Activated T-cell treated with anti-CD3 and anti-CD28 coated beads, Interleukin-2, amount 50 U/mL, for 72 hours (primary cell): ENCODE data around the gene MBP. TPM values are rescaled to one million over a fixed set of nuclear protein-coding genes. Genes with fewer than 3 reads are reported as not detected.
A peak's percentile ranks its signal among the peaks of the same experiment; 100 is the strongest.

Source experiments
- ATAC-seq, 2 donors: fragments of 150-1000 bp; cut with Tn5 transposase; replicated peaks in 1 of 2; 2 replicates each; pipeline ENCODE4 v1.10.0; 2021; ENCODE audit warnings: moderate library complexity in 2 of 2, mild to moderate bottlenecking in 1 of 2
- DNase-seq, 2 donors: peaks; one replicate each; pipeline ENCODE4 v3.0.0; 2021 to 2022; ENCODE audit warnings: mixed read lengths in 1 of 2
- H3K27ac Mint-ChIP-seq: one replicate; pipeline ENCODE4 v1.8.0; 2022; ENCODE audit warnings: mild to moderate bottlenecking, moderate library complexity, mixed read lengths
- H3K27me3 Mint-ChIP-seq: one replicate; pipeline ENCODE4 v1.8.0; 2022; ENCODE audit warnings: low read depth, mixed read lengths
- H3K36me3 Mint-ChIP-seq, 2 donors: one replicate each; pipeline ENCODE4 v1.8.0; 2022; ENCODE audit warnings: mixed read lengths in 2 of 2, mild to moderate bottlenecking in 1 of 2; ENCODE audit not compliant: insufficient read depth in 2 of 2
- H3K4me1 Mint-ChIP-seq: one replicate; pipeline ENCODE4 v1.8.0; 2022; ENCODE audit warnings: low read depth, mixed read lengths
- H3K4me3 Mint-ChIP-seq, 2 donors: one replicate each; pipeline ENCODE4 v1.8.0; 2022; ENCODE audit warnings: mild to moderate bottlenecking in 2 of 2, mixed read lengths in 2 of 2, moderate library complexity in 2 of 2
- H3K9me3 Mint-ChIP-seq, 2 donors: one replicate each; pipeline ENCODE4 v1.8.0; 2022; ENCODE audit warnings: mixed read lengths in 2 of 2
- total RNA-seq, 2 donors: library from RNA; stranded (reverse); gene quantifications; one replicate each; pipeline ENCODE4 v1.2.3, GENCODE V29; 2022

MBP gene
- total RNA-seq, 2 donors from 2014 or later, result 101 to 107 TPM

GRCh38 chr18:77095391-77096371, 36.9 kb downstream of the MBP start:
- H3K4me3 Mint-ChIP-seq, result peak overlapping the region in 1 of 2 donors; percentile 33
- peak overlapping the region; percentile 79 for H3K27ac Mint-ChIP-seq
- DNase-seq (no peak), ATAC-seq (no peak)
- H3K27me3 Mint-ChIP-seq, result no peaks in the 10 kb centered on the region
- H3K36me3 Mint-ChIP-seq, result peaks cover 6 to 20% of the 10 kb centered on the region in 2 donors
- H3K9me3 Mint-ChIP-seq, result no peaks in the 10 kb centered on the region
- H3K4me1 Mint-ChIP-seq, result peaks cover 79% of the 10 kb centered on the region

GRCh38 chr18:77093586-77093985, 39.0 kb downstream of the MBP start:
- H3K4me1 Mint-ChIP-seq, result peaks cover 65% of the 10 kb centered on the region
- ATAC-seq, result no peak
- DNase-seq, result no peak
- H3K27me3 Mint-ChIP-seq, result no peaks in the 10 kb centered on the region
- no peaks in the 10 kb centered on the region for H3K9me3 Mint-ChIP-seq
- no peak overlapping the region for H3K27ac Mint-ChIP-seq
- H3K36me3 Mint-ChIP-seq, result peaks cover 6 to 14% of the 10 kb centered on the region in 2 donors
- no peak overlapping the region for H3K4me3 Mint-ChIP-seq

DNA sequence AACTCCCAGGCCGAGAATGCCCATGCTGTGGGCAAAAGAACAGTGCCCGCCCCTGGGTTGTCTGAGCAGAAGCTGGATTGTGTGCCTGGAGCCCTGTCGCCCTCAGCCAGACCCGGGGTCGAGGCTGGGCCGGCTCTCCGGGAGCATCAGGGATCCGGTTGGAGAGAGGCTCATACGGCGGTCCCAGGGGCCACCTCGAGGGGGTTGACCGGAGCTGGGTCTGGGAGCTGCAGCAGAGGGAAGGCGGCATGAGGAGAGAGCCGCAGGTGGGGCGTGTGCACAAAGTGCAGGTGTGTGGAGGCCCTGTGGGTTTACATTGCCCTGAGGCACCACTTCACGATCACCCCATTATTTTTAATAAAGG, 39.5 kb downstream of the MBP start:
- DNase-seq (no peak), ATAC-seq (no peak)
- H3K4me3 Mint-ChIP-seq, result no peak overlapping the region
- peaks cover 62% of the 10 kb centered on the region for H3K4me1 Mint-ChIP-seq
- H3K9me3 Mint-ChIP-seq, result no peaks in the 10 kb centered on the region
- H3K36me3 Mint-ChIP-seq, result peaks cover 6 to 13% of the 10 kb centered on the region in 2 donors
- H3K27me3 Mint-ChIP-seq, result no peaks in the 10 kb centered on the region
- H3K27ac Mint-ChIP-seq, result no peak overlapping the region

DNA sequence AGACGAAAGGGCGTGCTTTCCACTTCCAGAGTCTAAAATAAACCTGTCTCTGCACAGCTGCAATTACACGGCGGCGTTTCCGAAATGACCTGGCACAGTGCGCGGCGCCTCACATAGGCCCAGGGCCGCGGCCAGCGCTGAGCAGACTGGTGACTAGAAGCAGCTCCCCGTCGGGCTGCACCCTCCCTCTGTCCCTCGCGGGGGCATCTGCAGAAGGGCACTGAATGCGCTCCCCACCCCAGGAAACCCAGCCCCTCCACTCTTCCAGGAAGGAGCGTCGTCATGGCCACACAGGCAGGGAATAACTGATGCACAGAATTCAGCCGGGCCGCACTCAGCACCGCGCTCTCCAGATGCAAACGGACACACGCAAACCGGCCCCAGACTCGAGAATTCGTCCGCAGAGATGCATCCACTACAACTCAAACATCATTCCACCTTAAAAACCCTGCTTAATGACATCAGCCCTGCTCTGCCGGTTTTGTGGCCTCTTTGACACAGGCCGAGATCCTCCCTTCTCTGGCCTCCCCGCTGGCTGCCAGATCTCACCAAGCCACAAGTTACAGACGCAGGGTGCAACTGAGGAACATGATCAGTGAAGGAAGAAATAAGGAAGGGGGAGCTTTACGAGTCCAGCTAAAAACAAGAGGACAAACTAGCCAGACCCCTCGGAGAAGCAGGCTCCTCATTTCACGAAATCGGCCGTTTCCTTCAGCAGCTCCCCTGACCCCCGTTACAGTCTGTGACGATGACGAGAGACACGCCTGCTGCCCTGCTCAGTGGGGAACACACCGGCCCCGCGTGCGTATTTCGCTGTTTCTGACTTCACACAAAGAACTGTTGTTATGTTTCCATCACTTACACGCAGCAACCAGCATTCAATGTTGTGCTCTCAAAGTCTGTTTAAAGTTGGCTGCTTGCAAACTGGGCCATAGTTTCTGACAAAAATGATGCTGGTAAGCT, 40.2 kb downstream of the MBP start:
- peaks cover 6 to 12% of the 10 kb centered on the region in 2 donors for H3K36me3 Mint-ChIP-seq
- peaks cover 56% of the 10 kb centered on the region for H3K4me1 Mint-ChIP-seq
- no peak overlapping the region for H3K27ac Mint-ChIP-seq
- H3K9me3 Mint-ChIP-seq, result no peaks in the 10 kb centered on the region
- H3K4me3 Mint-ChIP-seq, result no peak overlapping the region
- ATAC-seq (no peak), DNase-seq (no peak)
- no peaks in the 10 kb centered on the region for H3K27me3 Mint-ChIP-seq

- DNase-seq (no peak), ATAC-seq (no peak)
- H3K36me3 Mint-ChIP-seq, result peaks cover 4 to 15% of the 10 kb centered on the region in 2 donors
- no peak overlapping the region for H3K27ac Mint-ChIP-seq
- H3K4me1 Mint-ChIP-seq, result peaks cover 59% of the 10 kb centered on the region
- H3K4me3 Mint-ChIP-seq, result no peak overlapping the region
- no peaks in the 10 kb centered on the region for H3K27me3 Mint-ChIP-seq
- H3K9me3 Mint-ChIP-seq, result no peaks in the 10 kb centered on the region
These were observed 41.2 kb downstream of the MBP start for GRCh38 chr18:77091366-77091765.

- peaks cover 4 to 14% of the 10 kb centered on the region in 2 donors for H3K36me3 Mint-ChIP-seq
- DNase-seq (no peak), ATAC-seq (no peak)
- H3K4me1 Mint-ChIP-seq, result peaks cover 59% of the 10 kb centered on the region
- H3K27me3 Mint-ChIP-seq, result no peaks in the 10 kb centered on the region
- H3K4me3 Mint-ChIP-seq, result no peak overlapping the region
- H3K27ac Mint-ChIP-seq, result peak overlapping the region; percentile 36
- no peaks in the 10 kb centered on the region for H3K9me3 Mint-ChIP-seq
These were observed 41.9 kb downstream of the MBP start for GRCh38 chr18:77090546-77091174.

DNA sequence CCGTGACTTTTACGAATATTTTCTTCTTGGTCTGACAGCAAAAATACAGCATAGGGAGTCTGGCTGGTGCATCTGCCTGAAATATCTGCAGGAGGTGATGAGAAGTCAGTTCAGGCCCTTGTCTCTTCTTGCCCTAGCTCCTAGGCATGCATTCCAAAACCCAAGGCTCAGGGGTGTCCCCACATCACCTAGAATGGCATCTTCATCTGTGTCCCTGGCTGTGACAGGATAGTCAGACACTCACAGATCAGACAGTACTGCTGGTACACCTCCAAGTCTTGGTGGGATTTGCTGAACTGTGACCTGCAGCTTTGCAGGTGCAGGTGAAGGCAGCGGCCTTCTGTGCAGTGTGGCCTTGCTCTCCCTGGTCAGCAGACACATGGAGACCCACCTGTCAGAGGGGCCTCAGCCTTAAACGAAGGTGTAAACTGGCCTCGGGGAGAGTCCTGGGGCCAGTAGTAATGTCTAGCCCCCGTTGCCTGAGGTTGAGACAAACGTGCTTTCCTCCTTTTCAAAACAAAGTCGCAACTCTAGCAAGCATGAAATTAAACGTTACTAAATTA, 42.8 kb downstream of the MBP start:
- no peak overlapping the region for H3K4me3 Mint-ChIP-seq
- ATAC-seq (no peak), DNase-seq (no peak)
- no peaks in the 10 kb centered on the region for H3K27me3 Mint-ChIP-seq
- no peak overlapping the region for H3K27ac Mint-ChIP-seq
- H3K9me3 Mint-ChIP-seq, result no peaks in the 10 kb centered on the region
- H3K4me1 Mint-ChIP-seq, result peaks cover 59% of the 10 kb centered on the region
- peaks cover 4 to 14% of the 10 kb centered on the region in 2 donors for H3K36me3 Mint-ChIP-seq

GRCh38 chr18:77088963-77089722, 43.4 kb downstream of the MBP start:
- Mint-ChIP-seq H3K36me3 (peaks cover 4 to 9% of the 10 kb centered on the region in 2 donors), H3K4me1 (peaks cover 59% of the 10 kb centered on the region), H3K4me3 (no peak overlapping the region), H3K27me3 (no peaks in the 10 kb centered on the region), H3K27ac (peak overlapping the region; percentile 10), H3K9me3 (no peaks in the 10 kb centered on the region)
- no peak for DNase-seq
- ATAC-seq, result peak in 1 of 2 donors; percentile 18

GRCh38 chr18:77087393-77088141, 45.0 kb downstream of the MBP start:
- no peak for ATAC-seq
- Mint-ChIP-seq H3K27ac (no peak overlapping the region), H3K4me3 (no peak overlapping the region), H3K36me3 (peaks cover 5 to 9% of the 10 kb centered on the region in 2 donors), H3K9me3 (no peaks in the 10 kb centered on the region), H3K4me1 (peaks cover 61% of the 10 kb centered on the region), H3K27me3 (no peaks in the 10 kb centered on the region)
- DNase-seq, result no peak

- H3K36me3 Mint-ChIP-seq, result peaks cover 5 to 10% of the 10 kb centered on the region in 2 donors
These were observed 45.8 kb downstream of the MBP start for GRCh38 chr18:77086656-77087392.

GRCh38 chr18:77086034-77086433, 46.5 kb downstream of the MBP start:
- Mint-ChIP-seq H3K9me3 (no peaks in the 10 kb centered on the region), H3K36me3 (peaks cover 3 to 10% of the 10 kb centered on the region in 2 donors), H3K27me3 (no peaks in the 10 kb centered on the region), H3K4me3 (peak overlapping the region in 1 of 2 donors; percentile 21), H3K4me1 (peaks cover 57% of the 10 kb centered on the region), H3K27ac (peak overlapping the region; percentile 74)
- ATAC-seq, result no peak
- DNase-seq, result no peak

More at GRCh38 chr18:77086656-77087392, 45.8 kb downstream of the MBP start:
- DNase-seq (no peak), ATAC-seq (no peak)
- Mint-ChIP-seq H3K27ac (peak overlapping the region; percentile 74), H3K27me3 (no peaks in the 10 kb centered on the region), H3K9me3 (no peaks in the 10 kb centered on the region), H3K4me1 (peaks cover 55% of the 10 kb centered on the region), H3K4me3 (peak overlapping the region in 1 of 2 donors; percentile 21)
